ENCODE measurements around the gene RARA. TPM values are rescaled to one million over a fixed set of nuclear protein-coding genes. Genes with fewer than 3 reads are reported as not detected.

Gene RARA
- total and polyA plus RNA-seq, 11 donors, result 14.1 to 41.4 (median 19.4) TPM

- TF ChIP-seq CTCF (IDR thresholded peaks at IDR 0.05) (no peak), POLR2A (IDR thresholded peaks at IDR 0.05) (peak in 1 of 2 donors; percentile 26)
- Histone ChIP-seq H3K4me1 (peaks cover 4 to 49% (median 22%) of the 10 kb centered on the region in 12 donors), H3K4me3 (peak within 1 kb of the TSS in 11 of 12 donors; percentile 33 to 71 (median 57)), H3K27me3 (no peaks in the 10 kb centered on the region), H3K9me3 (no peaks in the 10 kb centered on the region), H3K36me3 (peaks cover 0 to 4% (median 0%) of the 10 kb centered on the region in 9 donors), H3K27ac (peak within 1 kb of the TSS in 3 of 12 donors; percentile 30 to 44 (median 37))
- DNase-seq, result peak; percentile 98 to 99 (median 99)
- intact Hi-C loops (cut with DNase I), result loop anchor here in 6 of 10 donors (5.0 to 10.0 kb wide), 4 partner anchors 70 to 275 kb away; partner anchors contain the start of genes WIPF2 (in 5 of the 6) and CSF3 (in 2 of the 6)
- ATAC-seq, result peak; percentile 95 to 99 (median 98)
- WGBS, 4 donors, result 0 to 1% (median 0%) methylated on average over 44 to 47 of the region's 47 CpGs
These were observed 21.2 kb upstream of the RARA start, which contains the start of gene CDC6 for GRCh38 chr17:40287494-40288369. TSS of gene CDC6 (plus strand) at chr17:40287879. CDS start at chr17:40289421, 1,542 bp downstream.

GRCh38 chr17:40290629-40291280 lies 18.2 kb upstream of the RARA start:
- intact Hi-C loops (cut with DNase I), result loop anchor here in 8 of 10 donors (2.0 to 10.0 kb wide), 6 partner anchors 73 to 278 kb away; partner anchors contain the start of genes CSF3 (in 1 of the 8) and WIPF2 (in 1 of the 8)
- DNase-seq, result peak in 1 of 5 donors; percentile 51
- TF ChIP-seq POLR2A (IDR thresholded peaks at IDR 0.05) (no peak), CTCF (IDR thresholded peaks at IDR 0.05) (peak; percentile 35 to 74 (median 60))
- 53 to 60% (median 56%) methylated on average over 4 of the region's 4 CpGs for WGBS, 4 donors
- peak in 1 of 4 donors; percentile 7 for ATAC-seq
- no peaks in the 10 kb centered on the region for H3K9me3 ChIP-seq
- H3K4me1 ChIP-seq, result peaks cover 4 to 48% (median 23%) of the 10 kb centered on the region in 12 donors
- H3K4me3 ChIP-seq, result no peak overlapping the region
- H3K36me3 ChIP-seq, result no peaks in the 10 kb centered on the region
- peak overlapping the region in 4 of 12 donors; percentile 5 to 31 (median 26) for H3K27ac ChIP-seq
- H3K27me3 ChIP-seq, result no peaks in the 10 kb centered on the region

- Histone ChIP-seq H3K4me3 (no peak overlapping the region), H3K27me3 (no peaks in the 10 kb centered on the region), H3K27ac (peak overlapping the region in 4 of 12 donors; percentile 5 to 31 (median 26)), H3K9me3 (no peaks in the 10 kb centered on the region), H3K4me1 (peaks cover 4 to 52% (median 25%) of the 10 kb centered on the region in 12 donors), H3K36me3 (no peaks in the 10 kb centered on the region)
- no peak for ATAC-seq
- no peak for TF ChIP-seq CTCF (IDR thresholded peaks at IDR 0.05)
- no peak for TF ChIP-seq POLR2A (IDR thresholded peaks at IDR 0.05)
- DNase-seq, result peak in 2 of 5 donors; percentile 47 to 55
- 78 to 85% (median 83%) methylated on average over 2 of the region's 2 CpGs for WGBS, 4 donors
- intact Hi-C loops (cut with DNase I), result loop anchor here in 8 of 10 donors (2.0 to 10.0 kb wide), 6 partner anchors 74 to 279 kb away; partner anchors contain the start of genes CSF3 (in 1 of the 8) and WIPF2 (in 1 of the 8)
These were observed 17.7 kb upstream of the RARA start for GRCh38 chr17:40291281-40291664.
